OCI-LY3 (cell line): Measurements from ENCODE around the gene TEPSIN.

Source experiments
- H2AFZ ChIP-seq: fragments of 200-600, 300-600 bp; shearing (Covaris generic); 2 replicates; pipeline ENCODE4 v1.6.0; 2014; ENCODE audit warnings: antibody characterized with exemption, low read depth, low read length
- H3K27ac ChIP-seq: fragments of 200-600, 300-600 bp; sonication (generic); 2 replicates; pipeline ENCODE4 v1.5.1; 2014; ENCODE audit warnings: mild to moderate bottlenecking, low read length, moderate library complexity, mixed read lengths
- H3K27me3 ChIP-seq: fragments of 200-600, 300-600 bp; sonication (generic); 2 replicates; pipeline ENCODE4 v1.6.1; 2014; ENCODE audit warnings: low read depth, low read length, mixed read lengths
- H3K36me3 ChIP-seq: fragments of 200-600, 300-600 bp; sonication (generic); replicated peaks from 2 replicates; pipeline ENCODE3; 2014; ENCODE audit warnings: low read depth, low read length, mixed read lengths
- H3K4me1 ChIP-seq: fragments of 300-600, 200-600 bp; sonication (generic); 2 replicates; pipeline ENCODE4 v1.6.1; 2014; ENCODE audit warnings: low read length, mixed read lengths
- H3K4me2 ChIP-seq: fragments of 200-600, 300-600 bp; sonication (generic); 2 replicates; pipeline ENCODE4 v1.6.1; 2014; ENCODE audit warnings: low read length, mixed read lengths
- H3K4me3 ChIP-seq: fragments of 300-600, 200-600 bp; sonication (generic); 2 replicates; pipeline ENCODE4 v1.5.1; 2014; ENCODE audit warnings: antibody characterized with exemption, mild to moderate bottlenecking, low read length, moderate library complexity
- H3K79me2 ChIP-seq: fragments of 300-600, 200-600 bp; shearing (Covaris generic); 2 replicates; pipeline ENCODE4 v1.6.1; 2014; ENCODE audit warnings: mild to moderate bottlenecking, low read length, mixed read lengths
- H3K9ac ChIP-seq: fragments of 300-600, 200-600 bp; shearing (Covaris generic); 2 replicates; pipeline ENCODE4 v1.6.0; 2014; ENCODE audit warnings: mild to moderate bottlenecking, low read length, moderate library complexity
- H3K9me3 ChIP-seq: fragments of 200-600, 300-600 bp; shearing (Covaris generic); 2 replicates; pipeline ENCODE4 v1.6.1; 2014; ENCODE audit warnings: low read length, mixed read lengths; ENCODE audit not compliant: insufficient read depth
- H4K20me1 ChIP-seq: fragments of 200-600, 300-600 bp; sonication (generic); 2 replicates; pipeline ENCODE4 v1.6.1; 2016; ENCODE audit warnings: low read length, mixed read lengths; ENCODE audit not compliant: insufficient read depth
- EZH2phosphoT487 ChIP-seq: fragments of 200-600 bp; shearing (Covaris generic); IDR thresholded peaks from 2 replicates; pipeline ENCODE4 v1.6.1; 2018; ENCODE audit warnings: antibody characterized with exemption, mixed run types, low read depth
- TF ChIP-seq, protein P1 (sequence below): fragments of 200-600, 300-600 bp; sonication (generic); IDR thresholded peaks from 2 replicates; pipeline ENCODE4 v1.5.1; 2014; ENCODE audit warnings: antibody characterized with exemption, low read length, low read depth

Gene TEPSIN

DNA sequence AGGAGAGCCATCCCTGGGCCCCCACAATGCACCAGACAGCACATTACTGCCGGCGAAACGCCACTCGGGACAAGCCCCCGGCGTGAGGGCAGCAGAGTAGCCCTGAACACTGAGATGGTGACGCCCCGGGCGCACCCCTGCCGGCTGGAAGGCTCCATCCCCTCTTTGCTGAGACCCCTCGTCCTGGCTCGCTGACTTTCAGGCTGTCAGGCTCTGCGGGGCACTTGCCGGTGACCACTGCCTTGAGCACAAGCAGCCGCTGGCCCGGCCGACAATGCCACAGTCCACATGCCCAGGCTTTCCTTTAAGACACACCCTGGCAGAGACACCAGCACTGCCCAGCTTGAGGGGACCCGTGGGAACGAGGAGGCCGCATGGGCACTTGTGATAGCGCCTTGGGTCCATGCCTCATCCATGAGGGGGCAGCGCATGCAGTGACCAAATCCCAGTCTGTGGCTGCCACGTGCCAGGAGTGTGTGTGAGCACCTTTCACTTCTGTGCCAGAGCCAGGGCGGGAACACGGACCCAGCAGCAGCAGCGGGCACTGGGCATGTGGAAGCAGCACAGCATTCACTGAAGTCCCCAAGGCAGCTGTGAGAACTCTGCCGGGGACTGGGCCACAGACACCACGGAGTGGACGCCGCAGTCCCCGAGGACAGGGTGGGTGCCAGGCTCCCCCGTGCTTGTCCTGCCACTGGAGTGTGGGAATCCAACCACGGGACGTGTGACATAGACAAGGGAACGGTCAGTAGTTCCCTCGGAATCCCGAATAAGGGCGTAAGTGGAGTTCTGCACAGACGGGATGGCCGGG is 24.7 kb upstream of the TEPSIN start:
- TF ChIP-seq EZH2phosphoT487: no peak
- TF ChIP-seq, protein P1, sequence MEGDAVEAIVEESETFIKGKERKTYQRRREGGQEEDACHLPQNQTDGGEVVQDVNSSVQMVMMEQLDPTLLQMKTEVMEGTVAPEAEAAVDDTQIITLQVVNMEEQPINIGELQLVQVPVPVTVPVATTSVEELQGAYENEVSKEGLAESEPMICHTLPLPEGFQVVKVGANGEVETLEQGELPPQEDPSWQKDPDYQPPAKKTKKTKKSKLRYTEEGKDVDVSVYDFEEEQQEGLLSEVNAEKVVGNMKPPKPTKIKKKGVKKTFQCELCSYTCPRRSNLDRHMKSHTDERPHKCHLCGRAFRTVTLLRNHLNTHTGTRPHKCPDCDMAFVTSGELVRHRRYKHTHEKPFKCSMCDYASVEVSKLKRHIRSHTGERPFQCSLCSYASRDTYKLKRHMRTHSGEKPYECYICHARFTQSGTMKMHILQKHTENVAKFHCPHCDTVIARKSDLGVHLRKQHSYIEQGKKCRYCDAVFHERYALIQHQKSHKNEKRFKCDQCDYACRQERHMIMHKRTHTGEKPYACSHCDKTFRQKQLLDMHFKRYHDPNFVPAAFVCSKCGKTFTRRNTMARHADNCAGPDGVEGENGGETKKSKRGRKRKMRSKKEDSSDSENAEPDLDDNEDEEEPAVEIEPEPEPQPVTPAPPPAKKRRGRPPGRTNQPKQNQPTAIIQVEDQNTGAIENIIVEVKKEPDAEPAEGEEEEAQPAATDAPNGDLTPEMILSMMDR: no peak
- Histone ChIP-seq H3K9me3 (no peaks in the 10 kb centered on the region), H3K36me3 (peaks cover 10% of the 10 kb centered on the region), H3K27ac (no peak overlapping the region), H3K79me2 (no peaks in the 10 kb centered on the region), H3K4me3 (no peak overlapping the region), H4K20me1 (no peaks in the 10 kb centered on the region), H3K4me2 (no peak overlapping the region), H3K9ac (no peak overlapping the region), H2AFZ (no peak overlapping the region), H3K4me1 (no peaks in the 10 kb centered on the region), H3K27me3 (no peaks in the 10 kb centered on the region)

DNA sequence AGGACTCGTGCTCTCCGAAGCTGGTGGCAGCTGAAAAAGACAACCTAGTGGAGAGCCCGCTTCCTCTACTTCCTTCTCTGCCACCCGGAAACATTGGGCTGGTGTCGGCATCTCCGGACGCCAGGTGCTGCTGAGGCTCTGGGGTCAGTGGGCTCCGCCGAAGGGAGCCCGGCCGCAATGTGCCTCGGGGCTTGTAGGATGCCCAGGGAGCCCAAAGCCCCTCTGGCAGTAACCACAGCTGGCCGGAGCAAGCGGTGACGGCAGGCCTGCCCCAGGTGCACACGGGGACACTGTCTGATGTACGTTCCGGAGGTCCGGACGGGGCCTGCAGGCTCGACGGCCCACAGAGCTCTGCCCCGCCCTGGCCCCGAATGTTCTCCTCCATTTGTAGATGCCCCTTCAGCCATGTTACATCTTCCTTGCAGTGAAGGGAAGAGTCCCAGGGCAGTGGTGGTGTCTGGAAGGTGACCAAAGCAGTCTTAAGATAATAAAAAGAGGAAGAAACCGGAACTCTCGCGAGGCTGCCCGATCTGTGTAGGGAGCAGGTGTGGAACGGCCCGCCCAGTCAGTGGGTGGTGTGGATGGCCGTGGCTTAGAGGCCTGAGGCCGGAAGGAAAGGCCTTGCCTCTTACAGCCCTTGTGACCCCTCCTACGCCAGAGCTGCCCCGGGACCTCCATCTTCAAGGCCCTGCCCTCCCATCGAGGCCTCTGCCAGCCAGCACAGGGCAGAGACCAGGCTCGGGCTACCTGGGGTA is 22.9 kb upstream of the TEPSIN start:
- H2AFZ ChIP-seq: no peak overlapping the region
- TF ChIP-seq, protein P1: no peak
- TF ChIP-seq EZH2phosphoT487: no peak
- no peak overlapping the region for H3K9ac ChIP-seq
- H3K9me3 ChIP-seq: no peaks in the 10 kb centered on the region
- no peaks in the 10 kb centered on the region for H3K4me1 ChIP-seq
- H3K4me3 ChIP-seq: no peak overlapping the region
- H3K79me2 ChIP-seq: no peaks in the 10 kb centered on the region
- no peaks in the 10 kb centered on the region for H4K20me1 ChIP-seq
- no peaks in the 10 kb centered on the region for H3K27me3 ChIP-seq
- H3K36me3 ChIP-seq: peaks cover 14% of the 10 kb centered on the region
- no peak overlapping the region for H3K27ac ChIP-seq
- H3K4me2 ChIP-seq: no peak overlapping the region

DNA sequence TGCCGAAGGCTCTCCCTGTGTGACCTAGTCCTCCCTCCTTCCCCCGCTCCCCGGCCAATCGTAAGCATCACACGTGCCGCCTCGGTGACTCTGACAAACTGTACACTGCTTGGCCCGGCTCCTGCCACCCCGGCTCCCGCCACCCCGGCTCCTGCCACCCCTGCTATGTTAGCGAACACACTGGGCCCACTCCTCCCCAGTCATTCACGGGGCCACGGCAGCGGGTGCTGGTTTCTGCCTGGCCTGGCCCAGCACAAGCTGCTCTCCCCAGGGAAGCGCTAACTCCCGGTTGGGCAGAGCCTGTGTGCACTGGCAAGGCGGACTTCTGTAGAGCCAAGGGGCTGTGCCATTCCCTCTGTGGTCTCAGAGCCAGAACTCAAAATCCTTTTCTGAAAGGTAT is 22.2 kb upstream of the TEPSIN start:
- Histone ChIP-seq H3K4me3 (no peak overlapping the region), H3K4me1 (no peaks in the 10 kb centered on the region), H3K79me2 (no peaks in the 10 kb centered on the region), H3K4me2 (no peak overlapping the region), H3K36me3 (peaks cover 14% of the 10 kb centered on the region), H3K9ac (no peak overlapping the region), H3K9me3 (no peaks in the 10 kb centered on the region), H4K20me1 (no peaks in the 10 kb centered on the region), H3K27ac (no peak overlapping the region), H2AFZ (no peak overlapping the region), H3K27me3 (no peaks in the 10 kb centered on the region)
- TF ChIP-seq EZH2phosphoT487: no peak
- TF ChIP-seq, protein P1: no peak

DNA sequence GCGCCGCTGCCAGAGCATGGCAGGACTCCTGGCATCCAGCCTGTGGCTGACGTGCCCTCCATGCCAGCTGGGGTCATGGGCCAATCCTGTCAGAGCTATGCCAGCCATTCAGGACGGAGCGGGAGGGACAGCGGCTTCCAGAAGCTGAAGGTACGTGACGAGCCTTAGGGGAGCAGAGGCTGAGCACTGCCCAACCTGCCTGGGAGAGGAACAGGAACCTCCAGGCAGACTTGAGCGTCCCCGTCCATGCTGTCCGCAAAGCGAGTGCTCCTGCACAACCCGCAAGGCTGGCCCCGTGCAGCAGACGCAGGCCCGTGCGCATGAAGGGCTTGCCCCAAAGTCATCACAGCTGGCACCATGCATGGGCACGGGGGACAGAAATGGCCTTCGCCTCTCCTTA is 21.8 kb upstream of the TEPSIN start:
- H3K27me3 ChIP-seq: no peaks in the 10 kb centered on the region
- H3K36me3 ChIP-seq: peaks cover 14% of the 10 kb centered on the region
- no peak overlapping the region for H2AFZ ChIP-seq
- H3K4me2 ChIP-seq: no peak overlapping the region
- H3K27ac ChIP-seq: no peak overlapping the region
- no peaks in the 10 kb centered on the region for H3K4me1 ChIP-seq
- H3K9me3 ChIP-seq: no peaks in the 10 kb centered on the region
- no peaks in the 10 kb centered on the region for H3K79me2 ChIP-seq
- no peak overlapping the region for H3K4me3 ChIP-seq
- TF ChIP-seq, protein P1: no peak
- TF ChIP-seq EZH2phosphoT487: no peak
- no peaks in the 10 kb centered on the region for H4K20me1 ChIP-seq
- H3K9ac ChIP-seq: no peak overlapping the region
